Activated T-cell treated with anti-CD3 and anti-CD28 coated beads, Interleukin-2, amount 50 U/mL, for 24 hours (primary cell): Measurements from ENCODE around the gene YPEL4.
A peak's percentile ranks its signal among the peaks of the same experiment; 100 is the strongest.
"Not testable (repeated sequence)": the region's sequence is repeated elsewhere in the genome, so short reads cannot be mapped to it uniquely, and the experiment has no call there.

ENCODE experiments used
- DNase-seq: peaks from one replicate; pipeline ENCODE4 v3.0.0-alpha.2; 2020
- H3K27ac Mint-ChIP-seq: 2 replicates; pipeline ENCODE4 v1.8.0; 2020; ENCODE audit warnings: mild to moderate bottlenecking, mixed read lengths
- H3K27me3 Mint-ChIP-seq: 2 replicates; pipeline ENCODE4 v1.8.0; 2020; ENCODE audit warnings: mixed read lengths
- H3K36me3 Mint-ChIP-seq: 2 replicates; pipeline ENCODE4 v1.8.0; 2020; ENCODE audit warnings: low read depth, mixed read lengths
- H3K4me1 Mint-ChIP-seq: 2 replicates; pipeline ENCODE4 v1.8.0; 2020; ENCODE audit warnings: low read depth, mixed read lengths
- H3K4me3 Mint-ChIP-seq: 2 replicates; pipeline ENCODE4 v1.8.0; 2020; ENCODE audit warnings: mild to moderate bottlenecking, moderate library complexity, mixed read lengths
- H3K9me3 Mint-ChIP-seq: 2 replicates; pipeline ENCODE4 v1.8.0; 2020; ENCODE audit warnings: mixed read lengths

YPEL4 gene, protein sequence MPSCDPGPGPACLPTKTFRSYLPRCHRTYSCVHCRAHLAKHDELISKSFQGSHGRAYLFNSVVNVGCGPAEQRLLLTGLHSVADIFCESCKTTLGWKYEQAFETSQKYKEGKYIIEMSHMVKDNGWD

DNA sequence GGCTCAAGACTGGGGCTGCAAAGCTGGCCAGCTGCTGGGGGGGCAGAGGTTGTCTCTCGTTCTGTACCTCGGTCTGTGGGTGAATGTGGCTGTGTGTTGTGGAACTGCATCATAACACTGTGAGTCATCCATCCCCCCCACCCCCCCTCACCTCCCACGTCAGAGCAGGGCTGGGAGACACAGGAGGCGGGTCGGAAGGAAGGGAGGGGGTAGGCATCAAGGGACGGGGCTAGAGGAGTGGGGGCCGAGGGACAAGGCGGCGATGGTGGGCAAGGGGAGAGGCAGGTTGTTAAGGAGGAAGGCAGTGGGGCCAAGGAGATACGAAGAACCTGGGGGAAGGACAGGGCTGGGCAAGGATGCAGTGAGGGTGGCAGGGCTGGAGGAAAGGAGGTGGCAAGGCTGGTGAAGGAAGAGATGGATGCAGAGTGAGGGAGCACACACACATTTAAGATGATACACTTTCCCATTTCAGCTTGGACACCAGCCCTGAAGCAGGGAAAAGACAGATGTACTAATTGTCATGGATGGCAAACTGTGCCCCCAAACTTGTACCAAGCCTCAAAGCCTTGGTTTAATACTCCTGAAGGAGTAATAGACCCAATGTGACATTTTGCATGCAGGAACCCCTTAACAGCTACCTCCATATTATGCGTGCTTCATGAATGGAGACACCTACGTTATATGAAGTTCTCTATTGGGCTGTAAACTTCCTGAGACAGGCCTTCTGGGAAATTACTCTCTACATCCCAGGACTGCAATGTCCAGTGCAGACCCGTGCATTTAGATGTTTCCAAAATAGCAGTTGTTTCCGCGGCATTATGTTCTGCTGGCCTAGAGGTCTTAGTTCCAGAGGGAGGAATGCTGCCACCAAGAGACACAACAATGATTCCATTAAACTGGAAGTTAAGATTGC is at the start of gene YPEL4:
YPEL4 (minus strand) TSS at position 87 of the 913 bp plus-strand sequence. CDS start 2,805 bp downstream, outside the sequence.
- peak within 1 kb of the TSS; percentile 80 for H3K27ac Mint-ChIP-seq
- H3K4me3 Mint-ChIP-seq = peak within 1 kb of the TSS; percentile 67
- DNase-seq = peak; percentile 72
- peaks cover 43% of the 10 kb centered on the region for H3K4me1 Mint-ChIP-seq
- no peaks in the 10 kb centered on the region for H3K36me3 Mint-ChIP-seq
- H3K9me3 Mint-ChIP-seq = no peaks in the 10 kb centered on the region
- H3K27me3 Mint-ChIP-seq = peaks cover 39% of the 10 kb centered on the region

GRCh38 chr11:57698843-57699365 is 49.2 kb upstream of the YPEL4 start:
- Mint-ChIP-seq H3K36me3 (peaks cover 95% of the 10 kb centered on the region), H3K9me3 (no peaks in the 10 kb centered on the region), H3K4me1 (no peaks in the 10 kb centered on the region), H3K4me3 (no peak overlapping the region), H3K27ac (peak overlapping the region; percentile 74), H3K27me3 (no peaks in the 10 kb centered on the region)
- DNase-seq = no peak

- Mint-ChIP-seq H3K36me3 (peaks cover 87% of the 10 kb centered on the region), H3K27ac (peak overlapping the region; percentile 37)
- not testable (repeated sequence) for DNase-seq, H3K27me3 Mint-ChIP-seq, H3K4me1 Mint-ChIP-seq, H3K9me3 Mint-ChIP-seq, H3K4me3 Mint-ChIP-seq
Observed at GRCh38 chr11:57690474-57690873, 40.8 kb upstream of the YPEL4 start.

DNA sequence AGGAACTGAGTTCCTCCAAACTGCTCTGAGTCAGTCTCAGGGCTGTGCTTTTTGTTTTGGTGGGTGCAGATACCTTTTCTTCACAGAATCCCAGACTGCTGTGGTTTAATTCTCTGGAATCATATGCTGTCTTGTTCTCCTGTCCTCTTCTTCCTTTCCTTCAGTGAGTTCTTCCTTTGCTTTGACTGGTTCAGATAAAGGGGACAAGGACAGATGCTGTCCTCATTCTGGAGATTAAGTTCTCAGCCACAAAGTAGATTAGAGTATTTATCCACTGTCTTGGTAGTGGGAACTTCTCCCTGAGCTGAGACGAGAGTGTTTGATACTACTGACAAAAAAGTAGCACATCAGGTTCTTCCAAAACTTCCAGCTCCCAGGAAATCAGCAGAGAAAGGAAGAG is 31.5 kb upstream of the YPEL4 start:
- H3K4me1 Mint-ChIP-seq = peaks cover 51% of the 10 kb centered on the region
- DNase-seq = no peak
- H3K27me3 Mint-ChIP-seq = no peaks in the 10 kb centered on the region
- peak overlapping the region; percentile 93 for H3K27ac Mint-ChIP-seq
- no peak overlapping the region for H3K4me3 Mint-ChIP-seq
- peaks cover 86% of the 10 kb centered on the region for H3K36me3 Mint-ChIP-seq
- H3K9me3 Mint-ChIP-seq = no peaks in the 10 kb centered on the region

GRCh38 chr11:57680552-57680874 is 30.8 kb upstream of the YPEL4 start:
- H3K4me1 Mint-ChIP-seq = peaks cover 58% of the 10 kb centered on the region

DNA sequence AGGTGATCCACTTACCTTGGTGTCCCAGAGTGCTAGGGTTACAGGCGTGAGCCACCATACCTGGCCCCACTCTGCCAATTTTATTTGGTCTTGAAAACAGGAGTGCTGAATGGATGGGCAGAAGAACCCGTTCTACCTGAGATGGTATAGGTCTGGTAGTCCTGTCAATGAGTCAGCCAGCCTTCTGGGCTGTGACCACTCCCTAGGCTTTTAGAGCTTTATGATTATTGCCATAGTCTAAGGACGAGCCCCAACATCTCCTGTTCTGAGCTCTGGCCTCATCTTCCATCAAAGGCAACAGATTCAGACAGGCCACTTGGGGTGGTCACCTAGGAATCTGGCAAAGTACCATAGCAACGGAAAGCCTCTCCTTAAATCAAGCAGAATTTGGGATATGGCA is 29.7 kb upstream of the YPEL4 start:
- Mint-ChIP-seq H3K4me1 (peaks cover 69% of the 10 kb centered on the region), H3K4me3 (no peak overlapping the region), H3K9me3 (no peaks in the 10 kb centered on the region), H3K27ac (peak overlapping the region; percentile 93), H3K36me3 (peaks cover 88% of the 10 kb centered on the region), H3K27me3 (no peaks in the 10 kb centered on the region)
- DNase-seq = no peak

More at GRCh38 chr11:57680552-57680874, 30.8 kb upstream of the YPEL4 start:
- no peak for DNase-seq
- peak overlapping the region; percentile 93 for H3K27ac Mint-ChIP-seq
- H3K36me3 Mint-ChIP-seq = peaks cover 88% of the 10 kb centered on the region
- no peaks in the 10 kb centered on the region for H3K27me3 Mint-ChIP-seq
- H3K4me3 Mint-ChIP-seq = peak overlapping the region; percentile 40
- no peaks in the 10 kb centered on the region for H3K9me3 Mint-ChIP-seq

DNA sequence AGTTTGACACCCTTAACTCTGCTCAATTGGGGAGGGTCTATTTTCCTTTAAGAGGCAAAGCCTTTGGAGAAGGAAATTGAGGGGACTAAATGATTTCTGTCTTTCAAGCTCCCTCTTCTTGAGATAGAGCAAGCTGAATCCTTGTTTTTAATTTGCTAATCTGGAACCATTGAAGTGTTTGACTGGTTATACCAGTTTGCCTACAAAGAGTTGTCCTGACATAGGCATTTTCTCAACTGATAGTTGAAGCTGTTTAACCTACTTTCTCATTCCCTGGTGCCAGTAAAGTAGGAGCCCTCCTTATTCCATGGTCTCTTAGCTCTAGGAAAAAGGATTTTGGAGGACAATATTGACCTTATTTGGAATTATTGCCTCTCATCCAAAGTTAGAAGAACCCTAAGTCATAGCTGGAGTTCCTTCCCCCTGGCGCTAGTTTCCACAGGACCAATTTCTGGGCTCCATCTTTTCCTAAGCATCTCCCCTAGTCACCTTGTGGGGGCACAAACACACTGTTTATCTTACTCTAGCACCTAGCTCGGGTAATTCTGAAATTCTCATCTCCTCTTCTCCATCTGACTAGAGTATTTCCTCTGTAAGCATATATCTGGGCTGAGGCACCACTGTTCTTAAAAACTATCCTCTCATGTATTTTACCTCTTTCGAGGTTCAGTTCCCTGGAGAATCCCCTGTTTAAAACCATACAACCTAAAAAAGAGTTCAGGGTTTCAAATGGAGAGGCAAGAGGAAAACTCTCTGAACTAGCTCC is 25.6 kb upstream of the YPEL4 start:
- Mint-ChIP-seq H3K27ac (peak overlapping the region; percentile 62), H3K4me1 (peaks cover 85% of the 10 kb centered on the region), H3K27me3 (no peaks in the 10 kb centered on the region), H3K4me3 (no peak overlapping the region), H3K36me3 (peaks cover 87% of the 10 kb centered on the region), H3K9me3 (no peaks in the 10 kb centered on the region)
- no peak for DNase-seq

- no peak overlapping the region for H3K4me3 Mint-ChIP-seq
- no peaks in the 10 kb centered on the region for H3K27me3 Mint-ChIP-seq
- DNase-seq = no peak
- H3K27ac Mint-ChIP-seq = peak overlapping the region; percentile 62
- H3K36me3 Mint-ChIP-seq = peaks cover 78% of the 10 kb centered on the region
- no peaks in the 10 kb centered on the region for H3K9me3 Mint-ChIP-seq
- H3K4me1 Mint-ChIP-seq = peaks cover 85% of the 10 kb centered on the region
Observed at GRCh38 chr11:57674251-57674650, 24.5 kb upstream of the YPEL4 start.

- H3K4me3 Mint-ChIP-seq = peak overlapping the region; percentile 91
- no peak for DNase-seq
- H3K36me3 Mint-ChIP-seq = peaks cover 42% of the 10 kb centered on the region
- peaks cover 53% of the 10 kb centered on the region for H3K4me1 Mint-ChIP-seq
- peak overlapping the region; percentile 100 for H3K27ac Mint-ChIP-seq
- H3K27me3 Mint-ChIP-seq = no peaks in the 10 kb centered on the region
- H3K9me3 Mint-ChIP-seq = no peaks in the 10 kb centered on the region
Observed at GRCh38 chr11:57668434-57668782, 18.7 kb upstream of the YPEL4 start.

- no peaks in the 10 kb centered on the region for H3K9me3 Mint-ChIP-seq
- H3K27me3 Mint-ChIP-seq = no peaks in the 10 kb centered on the region
- peak within 1 kb of the TSS; percentile 100 for H3K27ac Mint-ChIP-seq
- peak within 1 kb of the TSS; percentile 91 for H3K4me3 Mint-ChIP-seq
- peaks cover 48% of the 10 kb centered on the region for H3K4me1 Mint-ChIP-seq
- H3K36me3 Mint-ChIP-seq = peaks cover 38% of the 10 kb centered on the region
- DNase-seq = peak; percentile 99
Observed at GRCh38 chr11:57667736-57668433, 18.2 kb upstream of the YPEL4 start, which contains the start of gene ZDHHC5. Gene ZDHHC5, plus strand, starts transcription at chr11:57668114. Its CDS starts 4,977 bp downstream, at chr11:57673091.

GRCh38 chr11:57667117-57667735 is 17.5 kb upstream of the YPEL4 start:
- Mint-ChIP-seq H3K27me3 (no peaks in the 10 kb centered on the region), H3K27ac (peak overlapping the region; percentile 100), H3K9me3 (no peaks in the 10 kb centered on the region), H3K36me3 (peaks cover 38% of the 10 kb centered on the region), H3K4me3 (peak overlapping the region; percentile 91), H3K4me1 (peaks cover 48% of the 10 kb centered on the region)
- peak; percentile 85 for DNase-seq

DNA sequence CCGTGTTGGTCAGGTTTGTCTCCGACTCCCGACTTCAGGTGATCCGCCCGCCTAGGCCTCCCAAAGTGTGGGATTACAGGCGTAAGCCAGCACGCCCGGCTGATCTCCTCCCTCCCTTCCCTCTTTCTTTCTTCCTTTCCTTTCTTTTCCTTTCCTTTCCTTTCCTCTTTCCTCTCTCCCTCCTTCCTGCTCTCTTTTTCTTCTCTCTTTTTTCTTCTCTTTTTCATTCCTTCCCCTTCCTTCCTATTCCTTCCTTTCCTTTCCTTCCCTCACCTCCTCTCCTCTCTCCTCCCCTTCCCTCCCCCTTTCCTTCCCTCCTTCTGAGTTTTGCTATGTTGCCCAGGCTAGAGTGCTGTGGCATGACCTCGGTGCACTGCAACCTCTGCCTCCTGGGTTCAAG is 14.3 kb upstream of the YPEL4 start:
- Mint-ChIP-seq H3K4me3 (no peak overlapping the region), H3K36me3 (peaks cover 46% of the 10 kb centered on the region), H3K9me3 (no peaks in the 10 kb centered on the region), H3K27me3 (no peaks in the 10 kb centered on the region), H3K27ac (no peak overlapping the region), H3K4me1 (peaks cover 39% of the 10 kb centered on the region)
- DNase-seq = no peak

DNA sequence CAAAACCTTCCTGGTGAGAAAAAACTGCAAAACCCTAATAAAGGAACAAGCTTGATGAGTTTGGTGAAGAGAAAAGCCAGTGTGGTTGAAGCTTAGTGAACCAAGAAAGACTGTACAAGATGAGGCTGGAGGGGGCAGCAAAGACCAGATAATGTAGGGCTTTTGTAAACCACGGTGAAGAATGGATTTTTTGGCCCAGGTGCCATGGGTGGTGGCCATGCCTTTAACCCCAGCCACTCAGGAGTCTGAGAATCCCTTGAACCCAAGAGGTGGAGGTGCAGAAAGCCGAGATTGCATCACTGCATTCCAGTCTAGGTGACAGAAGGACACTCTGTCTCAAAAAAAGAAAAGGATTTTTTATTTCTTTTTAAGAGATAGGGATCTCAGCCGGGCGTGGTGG is 13.2 kb upstream of the YPEL4 start:
- H3K27me3 Mint-ChIP-seq = no peaks in the 10 kb centered on the region
- peaks cover 44% of the 10 kb centered on the region for H3K36me3 Mint-ChIP-seq
- no peak overlapping the region for H3K4me3 Mint-ChIP-seq
- peak overlapping the region; percentile 22 for H3K27ac Mint-ChIP-seq
- DNase-seq = no peak
- H3K4me1 Mint-ChIP-seq = peaks cover 43% of the 10 kb centered on the region
- H3K9me3 Mint-ChIP-seq = no peaks in the 10 kb centered on the region

DNA sequence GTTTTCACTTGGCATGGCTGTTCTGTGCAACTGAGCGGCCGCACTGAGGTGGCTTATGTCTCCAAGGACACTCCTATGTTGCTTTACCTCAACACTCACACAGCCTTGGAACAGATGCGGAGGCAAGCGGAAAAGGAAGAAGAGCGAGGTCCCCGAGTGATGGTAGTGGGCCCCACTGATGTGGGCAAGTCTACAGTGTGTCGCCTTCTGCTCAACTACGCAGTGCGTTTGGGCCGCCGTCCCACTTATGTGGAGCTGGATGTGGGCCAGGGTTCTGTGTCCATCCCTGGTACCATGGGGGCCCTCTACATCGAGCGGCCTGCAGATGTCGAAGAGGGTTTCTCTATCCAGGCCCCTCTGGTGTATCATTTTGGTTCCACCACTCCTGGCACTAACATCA is 10.0 kb upstream of the YPEL4 start:
- H3K27me3 Mint-ChIP-seq = no peaks in the 10 kb centered on the region
- H3K4me3 Mint-ChIP-seq = no peak overlapping the region
- peaks cover 47% of the 10 kb centered on the region for H3K36me3 Mint-ChIP-seq
- no peaks in the 10 kb centered on the region for H3K9me3 Mint-ChIP-seq
- DNase-seq = no peak
- H3K27ac Mint-ChIP-seq = no peak overlapping the region
- peaks cover 40% of the 10 kb centered on the region for H3K4me1 Mint-ChIP-seq
